Mucosa of rectum (tissue), 2 donors: ENCODE measurements around the gene KCTD1.

Experiments used
- H3K27ac ChIP-seq, 2 donors: one replicate each; pipeline ENCODE4 v1.7.0; 2013; ENCODE audit warnings: inconsistent platforms in 2 of 2, low read depth in 2 of 2, low read length in 2 of 2
- H3K27me3 ChIP-seq, 2 donors: one replicate each; pipeline ENCODE4 v1.7.0; 2013; ENCODE audit warnings: low read length in 2 of 2; ENCODE audit not compliant: control insufficient read depth in 2 of 2, insufficient read depth in 2 of 2
- H3K36me3 ChIP-seq, 2 donors: one replicate each; pipeline ENCODE4 v1.7.0; 2013; ENCODE audit warnings: low read length in 2 of 2; ENCODE audit not compliant: control insufficient read depth in 2 of 2, insufficient read depth in 2 of 2
- H3K4me1 ChIP-seq, 2 donors: one replicate each; pipeline ENCODE4 v1.7.0; 2013; ENCODE audit warnings: low read length in 2 of 2, mild to moderate bottlenecking in 1 of 2; ENCODE audit not compliant: control insufficient read depth in 2 of 2, insufficient read depth in 2 of 2
- H3K4me3 ChIP-seq, 2 donors: one replicate each; pipeline ENCODE4 v1.7.0; 2013; ENCODE audit warnings: low read length in 2 of 2
- H3K9ac ChIP-seq, 2 donors: one replicate each; pipeline ENCODE4 v1.7.0; 2013; ENCODE audit warnings: low read length in 2 of 2, low read depth in 1 of 2, mild to moderate bottlenecking in 1 of 2
- H3K9me3 ChIP-seq, 2 donors: one replicate each; pipeline ENCODE4 v1.7.0; 2013; ENCODE audit warnings: low read length in 2 of 2; ENCODE audit not compliant: control insufficient read depth in 2 of 2
- donor health status: healthy.
- donor health status: Normal muscosa, but diverticular disease.

Gene KCTD1

DNA sequence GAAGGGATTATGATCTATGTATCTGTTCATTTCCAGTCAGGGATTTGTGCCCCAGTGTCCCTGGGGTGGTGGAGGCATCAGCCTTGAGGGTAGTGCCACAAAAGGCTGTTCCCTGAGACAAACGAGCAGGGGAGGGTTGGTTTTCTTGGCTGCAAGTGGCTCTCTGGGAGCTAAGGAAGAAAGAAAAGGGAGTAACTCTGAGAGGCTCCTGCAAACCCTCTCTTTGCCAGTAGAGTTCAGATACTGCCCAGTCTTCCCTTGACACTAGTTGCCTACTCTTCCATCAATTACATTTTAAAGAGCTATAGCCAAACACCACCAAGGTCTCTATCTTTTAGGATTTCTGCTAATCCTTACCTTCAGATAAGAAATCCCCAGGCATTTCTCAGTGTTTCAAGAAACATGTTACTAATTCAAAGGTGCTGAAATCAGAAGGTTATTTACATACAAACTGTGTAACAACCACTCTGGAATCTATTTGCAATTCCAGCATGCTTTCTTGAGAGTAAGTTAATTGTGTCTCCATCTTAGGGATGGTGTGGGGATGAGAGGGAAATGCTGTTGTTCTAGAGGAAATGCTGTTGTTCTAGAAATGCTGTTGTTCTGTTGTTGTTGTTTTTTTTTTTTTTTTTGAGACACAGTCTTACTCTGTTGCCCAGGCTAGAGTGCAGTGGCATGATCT lies 18.7 kb upstream of the KCTD1 start:
- no peaks in the 10 kb centered on the region for H3K36me3 ChIP-seq
- no peak overlapping the region for H3K9ac ChIP-seq
- no peaks in the 10 kb centered on the region for H3K9me3 ChIP-seq
- H3K4me1 ChIP-seq, result no peaks in the 10 kb centered on the region
- no peak overlapping the region for H3K27ac ChIP-seq
- H3K27me3 ChIP-seq, result no peaks in the 10 kb centered on the region
- no peak overlapping the region for H3K4me3 ChIP-seq

DNA sequence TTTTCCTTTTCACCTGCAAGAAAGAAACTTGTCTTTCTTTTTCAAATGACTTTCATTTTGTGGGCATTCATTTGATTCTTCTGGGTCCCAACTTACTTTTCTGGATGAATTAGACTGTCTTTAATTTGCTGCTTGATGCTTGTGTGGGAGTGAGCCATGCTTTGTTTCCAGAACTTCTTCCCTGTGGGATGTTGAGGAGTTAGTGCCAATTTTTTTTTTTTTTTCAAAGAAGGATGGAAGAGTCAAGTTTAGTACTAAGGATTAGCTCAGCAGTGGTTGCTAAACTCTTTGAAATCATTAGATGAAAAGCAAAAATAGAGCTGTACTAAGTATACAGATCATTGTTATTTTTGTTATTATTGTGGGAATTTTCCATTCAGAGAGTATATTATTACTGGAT lies 17.2 kb upstream of the KCTD1 start:
- no peak overlapping the region for H3K27ac ChIP-seq
- H3K4me3 ChIP-seq, result no peak overlapping the region
- no peaks in the 10 kb centered on the region for H3K36me3 ChIP-seq
- H3K9me3 ChIP-seq, result no peaks in the 10 kb centered on the region
- H3K9ac ChIP-seq, result no peak overlapping the region
- no peaks in the 10 kb centered on the region for H3K27me3 ChIP-seq
- H3K4me1 ChIP-seq, result no peaks in the 10 kb centered on the region

DNA sequence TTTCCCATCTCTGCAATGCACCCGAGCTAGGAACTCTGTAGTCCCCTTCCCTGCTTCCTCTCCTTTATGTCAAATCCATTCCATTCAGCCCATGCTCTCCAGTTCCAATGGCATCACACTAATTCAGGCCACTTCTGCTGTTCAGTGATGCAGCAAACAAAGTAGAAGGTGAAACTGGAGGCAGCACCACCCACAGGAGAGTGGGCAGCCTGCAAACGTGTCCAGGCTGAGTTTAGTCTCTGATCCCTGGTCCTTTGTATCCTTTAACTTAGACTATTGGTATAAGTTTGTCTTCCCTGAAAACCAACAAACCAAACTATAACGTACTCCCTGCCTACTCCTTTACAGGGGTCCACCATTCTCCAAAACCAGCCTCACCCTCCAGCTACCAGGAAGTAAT lies 14.7 kb upstream of the KCTD1 start:
- H3K4me3 ChIP-seq, result no peak overlapping the region
- no peaks in the 10 kb centered on the region for H3K4me1 ChIP-seq
- H3K36me3 ChIP-seq, result no peaks in the 10 kb centered on the region
- no peaks in the 10 kb centered on the region for H3K9me3 ChIP-seq
- H3K27ac ChIP-seq, result no peak overlapping the region
- no peaks in the 10 kb centered on the region for H3K27me3 ChIP-seq
- no peak overlapping the region for H3K9ac ChIP-seq

- Histone ChIP-seq H3K27ac (no peak overlapping the region), H3K4me3 (no peak overlapping the region), H3K9ac (no peak overlapping the region), H3K4me1 (no peaks in the 10 kb centered on the region), H3K9me3 (no peaks in the 10 kb centered on the region), H3K36me3 (no peaks in the 10 kb centered on the region), H3K27me3 (no peaks in the 10 kb centered on the region)
Measured at GRCh38 chr18:26562568-26562967, 14.2 kb upstream of the KCTD1 start.

- H3K9me3 ChIP-seq, result no peaks in the 10 kb centered on the region
- H3K9ac ChIP-seq, result no peak overlapping the region
- H3K4me3 ChIP-seq, result no peak overlapping the region
- H3K27me3 ChIP-seq, result no peaks in the 10 kb centered on the region
- no peak overlapping the region for H3K27ac ChIP-seq
- no peaks in the 10 kb centered on the region for H3K36me3 ChIP-seq
- no peaks in the 10 kb centered on the region for H3K4me1 ChIP-seq
Measured at GRCh38 chr18:26561769-26562168, 13.4 kb upstream of the KCTD1 start.

- Histone ChIP-seq H3K9ac (no peak overlapping the region), H3K27me3 (peaks cover 4 to 9% of the 10 kb centered on the region in 2 donors), H3K9me3 (no peaks in the 10 kb centered on the region), H3K36me3 (no peaks in the 10 kb centered on the region), H3K4me3 (no peak overlapping the region), H3K27ac (no peak overlapping the region), H3K4me1 (no peaks in the 10 kb centered on the region)
Measured at GRCh38 chr18:26556573-26556972, 8.2 kb upstream of the KCTD1 start.

GRCh38 chr18:26555804-26556553 lies 7.6 kb upstream of the KCTD1 start:
- Histone ChIP-seq H3K9me3 (no peaks in the 10 kb centered on the region), H3K4me1 (no peaks in the 10 kb centered on the region), H3K27ac (no peak overlapping the region), H3K9ac (no peak overlapping the region), H3K4me3 (no peak overlapping the region), H3K36me3 (no peaks in the 10 kb centered on the region), H3K27me3 (peaks cover 9 to 14% of the 10 kb centered on the region in 2 donors)

GRCh38 chr18:26553943-26554342 lies 5.6 kb upstream of the KCTD1 start:
- no peak overlapping the region for H3K9ac ChIP-seq
- no peak overlapping the region for H3K27ac ChIP-seq
- peaks cover 15 to 23% of the 10 kb centered on the region in 2 donors for H3K27me3 ChIP-seq
- no peak overlapping the region for H3K4me3 ChIP-seq
- no peaks in the 10 kb centered on the region for H3K9me3 ChIP-seq
- no peaks in the 10 kb centered on the region for H3K36me3 ChIP-seq
- H3K4me1 ChIP-seq, result peaks cover 6 to 7% of the 10 kb centered on the region in 2 donors

GRCh38 chr18:26551695-26552081 lies 3.3 kb upstream of the KCTD1 start:
- no peaks in the 10 kb centered on the region for H3K36me3 ChIP-seq
- no peak overlapping the region for H3K27ac ChIP-seq
- H3K27me3 ChIP-seq, result peaks cover 15 to 23% of the 10 kb centered on the region in 2 donors
- no peaks in the 10 kb centered on the region for H3K9me3 ChIP-seq
- no peak overlapping the region for H3K9ac ChIP-seq
- no peak overlapping the region for H3K4me3 ChIP-seq
- H3K4me1 ChIP-seq, result peaks cover 10% of the 10 kb centered on the region in 2 donors

DNA sequence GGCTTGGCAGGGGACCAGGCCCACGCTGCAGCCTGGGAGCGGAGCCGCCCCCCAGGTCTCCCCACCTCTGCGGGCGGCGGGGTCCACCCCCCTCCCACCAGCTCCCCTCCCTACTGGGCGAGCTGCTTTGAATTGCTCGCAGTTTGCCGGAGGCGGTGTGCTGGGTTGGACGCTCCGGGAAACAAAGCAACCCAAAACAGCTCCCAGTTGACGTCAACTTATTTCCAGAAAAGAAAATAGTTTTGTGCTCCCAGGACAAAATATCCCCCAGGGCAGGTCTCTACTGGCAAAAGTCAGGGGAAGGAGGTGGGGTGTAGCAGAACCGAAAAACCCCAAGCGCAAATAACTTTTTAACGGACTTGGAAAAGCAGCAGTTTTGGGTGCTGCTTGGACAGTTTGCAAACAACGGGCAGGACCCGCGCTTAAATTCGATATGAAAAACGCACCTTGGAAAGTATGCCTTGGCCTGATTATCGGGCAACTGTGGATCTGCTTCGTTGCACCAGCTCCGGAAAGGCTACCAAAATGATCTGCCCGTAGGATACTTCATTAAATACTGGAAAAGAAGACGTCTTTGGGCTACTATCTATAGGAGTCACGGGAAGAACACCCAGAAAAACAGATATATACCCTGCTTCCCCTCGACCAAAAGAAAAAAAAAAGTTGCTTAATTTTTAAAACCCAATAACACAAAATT lies 2.8 kb upstream of the KCTD1 start:
- Histone ChIP-seq H3K9ac (no peak overlapping the region), H3K27me3 (peaks cover 15 to 23% of the 10 kb centered on the region in 2 donors), H3K36me3 (no peaks in the 10 kb centered on the region), H3K4me1 (peaks cover 10% of the 10 kb centered on the region in 2 donors), H3K27ac (no peak overlapping the region), H3K4me3 (peak overlapping the region in 1 of 2 donors; percentile 18), H3K9me3 (no peaks in the 10 kb centered on the region)
